GM13977 (cell line): ENCODE measurements around the gene LARGE1.

ENCODE experiments used
- DNase-seq: peaks from one replicate; pipeline ENCODE4 v3.0.0; 2012; ENCODE audit warnings: low spot score
- CTCF ChIP-seq: IDR thresholded peaks from 2 replicates; pipeline ENCODE4 v1.5.1; 2012; ENCODE audit warnings: mild to moderate bottlenecking, control low read depth; ENCODE audit not compliant: insufficient read depth; ENCODE audit errors: extremely low read depth, missing control alignments
- in situ Hi-C: fragments of 300-500 bp; cut with MboI; formaldehyde crosslinking; loops from one replicate; pipeline ENCODE4 v1.12.0; 2022; ENCODE audit warnings: low sequenced_read_pairs, low pct_unique_long_range_greater_than_20kb, mixed read lengths, inconsistent platforms; ENCODE audit not compliant: unreplicated experiment

Gene LARGE1

GRCh38 chr22:33842006-33842354, 78.3 kb downstream of the LARGE1 start:
- in situ Hi-C loops, result no loop called here
- DNase-seq, result no peak
- TF ChIP-seq CTCF, result no peak

- DNase-seq, result no peak
- TF ChIP-seq CTCF, result no peak
- in situ Hi-C loops, result no loop called here
Measured at GRCh38 chr22:33841281-33842005, 78.8 kb downstream of the LARGE1 start.

- no peak for DNase-seq
- no peak for TF ChIP-seq CTCF
- in situ Hi-C loops, result no loop called here
Measured at GRCh38 chr22:33838644-33839043, 81.6 kb downstream of the LARGE1 start.

GRCh38 chr22:33837826-33838225, 82.5 kb downstream of the LARGE1 start:
- no peak for TF ChIP-seq CTCF
- in situ Hi-C loops, result no loop called here
- no peak for DNase-seq

- in situ Hi-C loops, result no loop called here
- TF ChIP-seq CTCF, result no peak
- DNase-seq, result no peak
Measured at GRCh38 chr22:33835265-33835664, 85.0 kb downstream of the LARGE1 start.

- in situ Hi-C loops, result no loop called here
- no peak for TF ChIP-seq CTCF
- DNase-seq, result no peak
Measured at GRCh38 chr22:33832558-33833151, 87.6 kb downstream of the LARGE1 start.
